ENCODE measurements around the gene OGDHL. TPM values are rescaled to one million over a fixed set of nuclear protein-coding genes. Genes with fewer than 3 reads are reported as not detected.

OGDHL gene
- total and polyA plus RNA-seq, 2 of the 13 experiments (the other 11 are each of a cell fraction or from before 2014, with no cell fraction given) = 3.0 to 9.8 TPM

DNA sequence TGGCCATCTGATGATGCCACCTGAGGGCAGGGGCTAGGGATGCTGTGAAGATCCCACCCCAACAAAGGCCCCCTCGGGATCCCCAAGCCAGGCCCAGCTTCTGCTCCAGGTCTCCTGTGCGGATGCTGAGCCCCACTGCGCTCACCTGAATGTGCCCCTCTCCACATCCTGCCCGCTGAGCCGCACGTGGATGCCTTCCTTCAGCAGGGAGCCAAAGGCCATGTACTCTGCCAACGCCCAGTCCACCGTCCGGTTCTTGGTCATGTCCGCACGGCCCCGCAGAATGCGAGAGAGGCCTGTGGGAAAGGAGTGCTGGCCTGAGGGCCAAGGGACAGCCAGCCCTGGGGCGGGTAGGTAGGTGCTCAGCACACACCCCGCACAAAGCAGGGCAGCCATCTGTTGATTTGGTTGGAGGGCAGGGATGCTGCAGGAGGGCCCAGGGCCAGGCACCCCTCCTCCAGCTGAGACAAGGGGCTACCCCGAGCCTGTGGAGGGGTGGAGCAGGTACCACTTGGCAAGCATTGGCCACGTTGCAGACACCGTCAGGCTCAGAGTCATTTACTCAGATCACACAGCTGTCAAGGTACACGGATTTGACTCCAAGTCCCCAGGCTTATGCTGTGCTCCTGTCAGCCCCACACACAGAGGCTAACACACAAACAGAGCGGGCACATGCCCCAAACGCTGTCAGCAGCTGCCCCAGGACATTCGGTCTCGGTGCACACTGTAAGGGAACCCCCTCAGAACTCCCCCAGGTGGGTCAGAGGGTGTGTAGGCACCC is 19.2 kb downstream of the OGDHL start:
- Histone ChIP-seq H3K79me2 (ENCODE audit: insufficient read depth, low read length) (no peaks in the 10 kb centered on the region), H3K27ac (ENCODE audit: extremely low read length, insufficient read depth, low read length) (no peak overlapping the region), H2AFZ (ENCODE audit: low read length) (no peak overlapping the region), H3K36me3 (replicated peaks in 1 of 2; ENCODE audit: control insufficient read depth in 1 of 2, insufficient read depth in 2 of 2, low read length in 2 of 2) (no peaks in the 10 kb centered on the region; a peak in 1 of 5 replicates), H3K4me3 (replicated peaks in 1 of 3; ENCODE audit: insufficient read depth in 1 of 3, low read depth in 2 of 3, low read length in 3 of 3) (no peak overlapping the region), H3K27me3 (ENCODE audit: control insufficient read depth in 1 of 2, insufficient read depth in 2 of 2, low read length in 2 of 2) (no peaks in the 10 kb centered on the region), H3K9ac (ENCODE audit: insufficient read depth, low read depth, low read length) (no peak overlapping the region), H4K20me1 (ENCODE audit: insufficient read depth, low read length) (no peaks in the 10 kb centered on the region), H3K4me1 (ENCODE audit: insufficient read depth, low read length) (no peaks in the 10 kb centered on the region), H3K9me3 (ENCODE audit: low read length) (no peaks in the 10 kb centered on the region), H3K4me2 (ENCODE audit: low read depth, low read length) (no peak overlapping the region)
- ChIA-PET POLR2A (no interaction called here), CTCF (ENCODE audit: low intra/inter-chr PET ratio, low total read pairs) (no interaction called here)
- WGBS (ENCODE audit: low lambda C conversion rate) = 92% methylated on average over 9 of the region's 23 CpGs
- DNase-seq (ENCODE audit: low spot score) (no peak), ATAC-seq (no peak), FAIRE-seq (no peak)
- BruUV-seq (replicated peaks) = no TSS peak
- in situ Hi-C loops (cut with HindIII; ENCODE audit: extremely low pct_ligation_motif_present, low pct_unique_long_range_greater_than_20kb) = no loop called here
- TF ChIP-seq, protein P1, sequence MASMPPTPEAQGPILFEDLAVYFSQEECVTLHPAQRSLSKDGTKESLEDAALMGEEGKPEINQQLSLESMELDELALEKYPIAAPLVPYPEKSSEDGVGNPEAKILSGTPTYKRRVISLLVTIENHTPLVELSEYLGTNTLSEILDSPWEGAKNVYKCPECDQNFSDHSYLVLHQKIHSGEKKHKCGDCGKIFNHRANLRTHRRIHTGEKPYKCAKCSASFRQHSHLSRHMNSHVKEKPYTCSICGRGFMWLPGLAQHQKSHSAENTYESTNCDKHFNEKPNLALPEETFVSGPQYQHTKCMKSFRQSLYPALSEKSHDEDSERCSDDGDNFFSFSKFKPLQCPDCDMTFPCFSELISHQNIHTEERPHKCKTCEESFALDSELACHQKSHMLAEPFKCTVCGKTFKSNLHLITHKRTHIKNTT (CRISPR knock-in tag; IDR thresholded peaks at IDR 0.05) = no peak
- TF ChIP-seq, protein P2, sequence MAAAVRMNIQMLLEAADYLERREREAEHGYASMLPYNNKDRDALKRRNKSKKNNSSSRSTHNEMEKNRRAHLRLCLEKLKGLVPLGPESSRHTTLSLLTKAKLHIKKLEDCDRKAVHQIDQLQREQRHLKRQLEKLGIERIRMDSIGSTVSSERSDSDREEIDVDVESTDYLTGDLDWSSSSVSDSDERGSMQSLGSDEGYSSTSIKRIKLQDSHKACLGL (CRISPR knock-in tag; IDR thresholded peaks at IDR 0.05) = no peak
- TF ChIP-seq RAD51 (IDR thresholded peaks at IDR 0.05; ENCODE audit: borderline replicate concordance) = no peak
- intact Hi-C loops (cut with micrococcal nuclease; ENCODE audit: unreplicated experiment) = no loop called here

DNA sequence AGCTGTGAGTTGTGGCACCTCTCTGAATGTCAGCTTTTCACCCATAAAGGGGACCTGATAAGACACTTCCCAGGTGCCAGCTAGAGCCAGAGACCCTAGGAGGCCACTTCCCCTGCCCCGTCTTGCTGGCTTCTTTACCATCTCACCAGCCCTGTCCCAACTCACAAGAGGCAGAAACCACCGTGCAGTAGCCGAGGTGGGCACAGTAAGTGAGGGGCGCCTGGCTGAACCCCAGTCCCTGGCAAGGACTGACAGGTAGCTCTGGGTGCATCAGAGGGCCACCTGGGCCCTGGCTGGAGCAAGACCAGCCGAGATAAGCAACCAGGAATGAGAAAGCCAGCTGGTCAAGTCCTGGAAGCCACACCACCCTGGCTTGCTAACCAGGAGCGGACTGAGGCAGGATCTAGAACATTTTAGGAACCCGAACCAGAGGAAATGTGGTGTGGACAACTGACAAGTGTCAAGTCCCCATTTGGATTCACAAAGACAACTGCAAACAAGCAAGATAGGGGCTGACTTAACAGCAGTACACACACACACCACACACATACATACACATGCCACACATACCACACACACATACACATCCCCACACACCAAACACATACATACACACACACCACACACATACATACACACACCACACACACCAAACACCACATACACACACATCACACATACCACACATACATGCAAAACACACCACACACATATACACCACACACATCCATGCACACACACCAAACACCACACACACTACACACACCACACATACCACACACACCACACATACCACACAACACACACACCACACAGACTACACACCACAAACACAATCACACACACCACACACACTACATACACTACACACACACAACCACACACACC is 20.8 kb downstream of the OGDHL start:
- no peak for DNase-seq (ENCODE audit: low spot score)
- Histone ChIP-seq H3K4me3 (replicated peaks in 1 of 3; ENCODE audit: insufficient read depth in 1 of 3, low read depth in 2 of 3, low read length in 3 of 3) (no peak overlapping the region), H3K27me3 (ENCODE audit: control insufficient read depth in 1 of 2, insufficient read depth in 2 of 2, low read length in 2 of 2) (no peaks in the 10 kb centered on the region), H3K27ac (ENCODE audit: extremely low read length, insufficient read depth, low read length) (no peak overlapping the region), H4K20me1 (ENCODE audit: insufficient read depth, low read length) (no peaks in the 10 kb centered on the region), H3K36me3 (replicated peaks in 1 of 2; ENCODE audit: control insufficient read depth in 1 of 2, insufficient read depth in 2 of 2, low read length in 2 of 2) (no peaks in the 10 kb centered on the region; a peak in 1 of 5 replicates), H3K4me2 (ENCODE audit: low read depth, low read length) (no peak overlapping the region), H3K9ac (ENCODE audit: insufficient read depth, low read depth, low read length) (no peak overlapping the region), H3K9me3 (ENCODE audit: low read length) (no peaks in the 10 kb centered on the region), H3K79me2 (ENCODE audit: insufficient read depth, low read length) (no peaks in the 10 kb centered on the region), H3K4me1 (ENCODE audit: insufficient read depth, low read length) (no peaks in the 10 kb centered on the region), H2AFZ (ENCODE audit: low read length) (no peak overlapping the region)
- peak; percentile 8 for ATAC-seq
- ChIA-PET POLR2A (no interaction called here), CTCF (ENCODE audit: low intra/inter-chr PET ratio, low total read pairs) (no interaction called here)
- intact Hi-C loops (cut with micrococcal nuclease; ENCODE audit: unreplicated experiment) = no loop called here
- peak; percentile 64 for FAIRE-seq
- in situ Hi-C loops (cut with HindIII; ENCODE audit: extremely low pct_ligation_motif_present, low pct_unique_long_range_greater_than_20kb) = no loop called here
- 62% methylated on average over 7 of the region's 7 CpGs for WGBS (ENCODE audit: low lambda C conversion rate)
- no TSS peak for BruUV-seq (replicated peaks)
- TF ChIP-seq ZBTB7A (CRISPR knock-in tag; IDR thresholded peaks at IDR 0.05) = no peak
- no peak for TF ChIP-seq MXD4 (CRISPR knock-in tag; IDR thresholded peaks at IDR 0.05)
- TF ChIP-seq RARG (CRISPR knock-in tag; IDR thresholded peaks at IDR 0.05; ENCODE audit: low read depth) = no peak
- TF ChIP-seq NPAS2 (CRISPR knock-in tag; IDR thresholded peaks at IDR 0.05; ENCODE audit: borderline replicate concordance) = no peak
- TF ChIP-seq ZMAT5 (CRISPR knock-in tag; IDR thresholded peaks at IDR 0.05; ENCODE audit: borderline replicate concordance, low read depth) = no peak
- no peak for TF ChIP-seq CREB1 (IDR thresholded peaks at IDR 0.05)
- TF ChIP-seq CREB1 (CRISPR knock-in tag; IDR thresholded peaks at IDR 0.05) = no peak
- TF ChIP-seq ZNF782 (CRISPR knock-in tag; IDR thresholded peaks at IDR 0.05; ENCODE audit: borderline replicate concordance) = no peak
- no peak for TF ChIP-seq ZNF124 (CRISPR knock-in tag; IDR thresholded peaks at IDR 0.05)
- TF ChIP-seq FOXA1 (IDR thresholded peaks at IDR 0.05) = peak; percentile 22; the same call in 1 of the 2 replicates
- TF ChIP-seq FOXA1 (CRISPR knock-in tag; IDR thresholded peaks at IDR 0.05) = no peak
- TF ChIP-seq, protein P3, sequence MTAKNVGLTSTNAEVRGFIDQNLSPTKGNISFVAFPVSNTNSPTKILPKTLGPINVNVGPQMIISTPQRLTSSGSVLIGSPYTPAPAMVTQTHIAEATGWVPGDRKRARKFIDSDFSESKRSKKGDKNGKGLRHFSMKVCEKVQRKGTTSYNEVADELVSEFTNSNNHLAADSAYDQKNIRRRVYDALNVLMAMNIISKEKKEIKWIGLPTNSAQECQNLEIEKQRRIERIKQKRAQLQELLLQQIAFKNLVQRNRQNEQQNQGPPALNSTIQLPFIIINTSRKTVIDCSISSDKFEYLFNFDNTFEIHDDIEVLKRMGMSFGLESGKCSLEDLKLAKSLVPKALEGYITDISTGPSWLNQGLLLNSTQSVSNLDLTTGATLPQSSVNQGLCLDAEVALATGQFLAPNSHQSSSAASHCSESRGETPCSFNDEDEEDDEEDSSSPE (CRISPR knock-in tag; IDR thresholded peaks at IDR 0.05) = no peak
